ENCODE results near the gene NTN3.

NTN3 gene

DNA sequence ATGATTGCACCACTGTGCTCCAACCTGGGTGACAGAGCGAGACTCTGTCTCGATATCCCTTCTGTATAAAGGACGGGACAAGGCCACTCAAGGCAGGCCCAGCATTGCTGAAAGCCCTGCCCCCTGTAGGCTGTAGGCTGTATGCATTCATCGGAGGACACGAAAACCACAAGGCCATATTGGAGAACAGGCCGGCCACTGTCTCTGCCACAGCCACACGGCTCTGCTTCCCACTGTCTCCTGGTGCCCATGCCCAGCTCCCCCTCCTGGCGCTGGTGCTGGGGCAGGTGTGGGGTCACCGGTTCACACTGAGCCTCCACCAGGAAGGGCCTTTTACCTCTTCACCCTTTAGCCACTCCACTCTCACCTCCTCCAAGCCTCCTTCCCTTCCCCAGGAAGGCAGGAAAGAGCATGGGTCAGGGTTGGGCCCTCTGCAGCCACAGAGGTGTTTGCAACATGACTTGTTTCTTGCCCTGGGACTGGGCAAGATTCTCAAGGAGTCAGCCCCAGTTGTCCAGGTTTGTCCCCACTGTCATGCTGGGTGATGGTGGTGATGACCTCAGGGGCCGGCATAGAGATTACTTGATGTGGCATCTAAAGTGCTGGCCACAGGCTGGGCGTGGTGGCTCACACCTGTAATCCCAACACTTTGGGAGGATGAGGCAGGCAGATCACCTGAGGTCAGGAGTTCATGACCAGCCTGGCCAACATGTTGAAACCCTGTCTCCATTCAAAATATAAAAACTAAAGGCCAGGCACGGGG is 5.3 kb upstream of the NTN3 start:
- Histone ChIP-seq H3K4me1 (peaks cover 29% of the 10 kb centered on the region), H3K36me3 (replicated peaks) (peaks cover 27% of the 10 kb centered on the region), H3K27me3 (ENCODE audit: low read depth) (no peaks in the 10 kb centered on the region), H3K9me3 (no peaks in the 10 kb centered on the region), H3K4me3 (no peak overlapping the region)
- in situ Hi-C loops (cut with MboI; ENCODE audit: low sequenced_read_pairs) = no loop called here
- DNase-seq (ENCODE audit: low spot score in 2 of 2) = no peak

GRCh38 chr16:2466667-2467527 is 4.2 kb upstream of the NTN3 start:
- peaks cover 25% of the 10 kb centered on the region for H3K4me1 ChIP-seq
- in situ Hi-C loops (cut with MboI; ENCODE audit: low sequenced_read_pairs) = no loop called here

GRCh38 chr16:2467528-2468232 is 3.4 kb upstream of the NTN3 start:
- H3K36me3 ChIP-seq (replicated peaks) = peaks cover 10% of the 10 kb centered on the region
- no peaks in the 10 kb centered on the region for H3K27me3 ChIP-seq (ENCODE audit: low read depth)
- in situ Hi-C loops (cut with MboI; ENCODE audit: low sequenced_read_pairs) = no loop called here
- H3K4me1 ChIP-seq = peaks cover 25% of the 10 kb centered on the region
- no peaks in the 10 kb centered on the region for H3K9me3 ChIP-seq
- peak in 1 of 2 experiments; percentile 47 for DNase-seq (ENCODE audit: low spot score in 2 of 2)
- H3K4me3 ChIP-seq = peak overlapping the region; percentile 16

More at GRCh38 chr16:2466667-2467527, 4.2 kb upstream of the NTN3 start:
- Histone ChIP-seq H3K36me3 (replicated peaks) (peaks cover 17% of the 10 kb centered on the region), H3K27me3 (ENCODE audit: low read depth) (no peaks in the 10 kb centered on the region), H3K9me3 (no peaks in the 10 kb centered on the region), H3K4me3 (no peak overlapping the region)
- DNase-seq (ENCODE audit: low spot score in 2 of 2) = no peak

GRCh38 chr16:2468233-2468724 is 2.8 kb upstream of the NTN3 start:
- Histone ChIP-seq H3K27me3 (ENCODE audit: low read depth) (no peaks in the 10 kb centered on the region), H3K4me3 (peak overlapping the region; percentile 16), H3K9me3 (no peaks in the 10 kb centered on the region), H3K36me3 (replicated peaks) (peaks cover 4% of the 10 kb centered on the region; the same call in 1 of the 2 replicates), H3K4me1 (peaks cover 29% of the 10 kb centered on the region)
- peak; percentile 51 to 81 for DNase-seq (ENCODE audit: low spot score in 2 of 2)
- in situ Hi-C loops (cut with MboI; ENCODE audit: low sequenced_read_pairs) = no loop called here

- Histone ChIP-seq H3K27me3 (ENCODE audit: low read depth) (no peaks in the 10 kb centered on the region), H3K9me3 (no peaks in the 10 kb centered on the region), H3K4me3 (peak overlapping the region; percentile 16; the same call in 1 of the 2 replicates), H3K4me1 (peaks cover 31% of the 10 kb centered on the region), H3K36me3 (replicated peaks) (peaks cover 2% of the 10 kb centered on the region; the same call in 1 of the 2 replicates)
- in situ Hi-C loops (cut with MboI; ENCODE audit: low sequenced_read_pairs) = no loop called here
- peak; percentile 85 to 93 for DNase-seq (ENCODE audit: low spot score in 2 of 2)
These were observed 2.2 kb upstream of the NTN3 start for GRCh38 chr16:2468725-2469398.

GRCh38 chr16:2469399-2470233 is 1.5 kb upstream of the NTN3 start:
- Histone ChIP-seq H3K9me3 (no peaks in the 10 kb centered on the region), H3K36me3 (replicated peaks) (peaks cover 2% of the 10 kb centered on the region; the same call in 1 of the 2 replicates), H3K4me3 (no peak overlapping the region), H3K4me1 (peaks cover 31% of the 10 kb centered on the region), H3K27me3 (ENCODE audit: low read depth) (no peaks in the 10 kb centered on the region)
- no peak for DNase-seq (ENCODE audit: low spot score in 2 of 2)
- in situ Hi-C loops (cut with MboI; ENCODE audit: low sequenced_read_pairs) = no loop called here

GRCh38 chr16:2470234-2470601 is 879 bp upstream of the NTN3 start:
- Histone ChIP-seq H3K4me3 (no peak overlapping the region), H3K4me1 (peaks cover 31% of the 10 kb centered on the region), H3K9me3 (no peaks in the 10 kb centered on the region), H3K27me3 (ENCODE audit: low read depth) (no peaks in the 10 kb centered on the region), H3K36me3 (replicated peaks) (peaks cover 3% of the 10 kb centered on the region; the same call in 1 of the 2 replicates)
- DNase-seq (ENCODE audit: low spot score in 2 of 2) = no peak
- in situ Hi-C loops (cut with MboI; ENCODE audit: low sequenced_read_pairs) = no loop called here

DNA sequence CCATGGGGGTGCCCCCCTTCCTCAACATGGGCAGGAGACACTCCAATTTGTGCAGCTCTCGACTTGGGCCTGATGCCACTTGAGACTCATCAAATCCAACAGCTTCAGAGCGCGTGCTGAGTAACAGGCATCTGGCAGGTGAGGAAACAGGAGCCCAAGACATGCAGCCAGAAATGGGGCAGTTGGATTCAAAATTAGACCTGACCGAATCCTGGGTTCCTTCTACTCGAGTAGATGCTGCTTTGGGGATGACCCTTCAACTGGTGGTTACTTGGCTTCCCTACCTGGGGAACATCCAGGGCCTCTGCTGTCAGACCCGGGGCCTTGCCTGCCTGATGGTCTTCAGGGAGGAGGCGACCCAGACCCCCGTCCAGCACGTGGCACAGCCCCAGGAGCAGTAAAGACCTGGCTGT is 488 bp upstream of the NTN3 start:
- no peaks in the 10 kb centered on the region for H3K27me3 ChIP-seq (ENCODE audit: low read depth)
- no peak for DNase-seq (ENCODE audit: low spot score in 2 of 2)
- H3K9me3 ChIP-seq = no peaks in the 10 kb centered on the region
- H3K4me1 ChIP-seq = peaks cover 31% of the 10 kb centered on the region
- H3K36me3 ChIP-seq (replicated peaks) = peaks cover 3% of the 10 kb centered on the region; the same call in 1 of the 2 replicates
- in situ Hi-C loops (cut with MboI; ENCODE audit: low sequenced_read_pairs) = no loop called here
- no peak overlapping the region for H3K4me3 ChIP-seq

DNA sequence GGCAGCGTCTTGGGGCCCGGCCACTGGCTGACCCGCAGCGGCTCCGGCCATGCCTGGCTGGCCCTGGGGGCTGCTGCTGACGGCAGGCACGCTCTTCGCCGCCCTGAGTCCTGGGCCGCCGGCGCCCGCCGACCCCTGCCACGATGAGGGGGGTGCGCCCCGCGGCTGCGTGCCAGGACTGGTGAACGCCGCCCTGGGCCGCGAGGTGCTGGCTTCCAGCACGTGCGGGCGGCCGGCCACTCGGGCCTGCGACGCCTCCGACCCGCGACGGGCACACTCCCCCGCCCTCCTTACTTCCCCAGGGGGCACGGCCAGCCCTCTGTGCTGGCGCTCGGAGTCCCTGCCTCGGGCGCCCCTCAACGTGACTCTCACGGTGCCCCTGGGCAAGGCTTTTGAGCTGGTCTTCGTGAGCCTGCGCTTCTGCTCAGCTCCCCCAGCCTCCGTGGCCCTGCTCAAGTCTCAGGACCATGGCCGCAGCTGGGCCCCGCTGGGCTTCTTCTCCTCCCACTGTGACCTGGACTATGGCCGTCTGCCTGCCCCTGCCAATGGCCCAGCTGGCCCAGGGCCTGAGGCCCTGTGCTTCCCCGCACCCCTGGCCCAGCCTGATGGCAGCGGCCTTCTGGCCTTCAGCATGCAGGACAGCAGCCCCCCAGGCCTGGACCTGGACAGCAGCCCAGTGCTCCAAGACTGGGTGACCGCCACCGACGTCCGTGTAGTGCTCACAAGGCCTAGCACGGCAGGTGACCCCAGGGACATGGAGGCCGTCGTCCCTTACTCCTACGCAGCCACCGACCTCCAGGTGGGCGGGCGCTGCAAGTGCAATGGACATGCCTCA is 773 bp downstream of the NTN3 start:
- H3K27me3 ChIP-seq (ENCODE audit: low read depth) = no peaks in the 10 kb centered on the region
- in situ Hi-C loops (cut with MboI; ENCODE audit: low sequenced_read_pairs) = no loop called here
- H3K36me3 ChIP-seq (replicated peaks) = 0 out of 2 replicates have a peak, but pooled peaks cover 3% of the 10 kb centered on the region
- peaks cover 34% of the 10 kb centered on the region for H3K4me1 ChIP-seq
- H3K9me3 ChIP-seq = no peaks in the 10 kb centered on the region
- DNase-seq (ENCODE audit: low spot score in 2 of 2) = no peak
- no peak overlapping the region for H3K4me3 ChIP-seq

DNA sequence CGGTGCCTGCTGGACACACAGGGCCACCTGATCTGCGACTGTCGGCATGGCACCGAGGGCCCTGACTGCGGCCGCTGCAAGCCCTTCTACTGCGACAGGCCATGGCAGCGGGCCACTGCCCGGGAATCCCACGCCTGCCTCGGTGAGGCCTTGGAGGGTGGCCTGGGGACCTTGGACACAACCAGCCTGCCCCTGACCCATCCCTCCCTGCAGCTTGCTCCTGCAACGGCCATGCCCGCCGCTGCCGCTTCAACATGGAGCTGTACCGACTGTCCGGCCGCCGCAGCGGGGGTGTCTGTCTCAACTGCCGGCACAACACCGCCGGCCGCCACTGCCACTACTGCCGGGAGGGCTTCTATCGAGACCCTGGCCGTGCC is 1.4 kb downstream of the NTN3 start:
- Histone ChIP-seq H3K27me3 (ENCODE audit: low read depth) (no peaks in the 10 kb centered on the region), H3K36me3 (replicated peaks) (0 out of 2 replicates have a peak, but pooled peaks cover 3% of the 10 kb centered on the region), H3K9me3 (no peaks in the 10 kb centered on the region), H3K4me3 (no peak overlapping the region), H3K4me1 (peaks cover 34% of the 10 kb centered on the region)
- in situ Hi-C loops (cut with MboI; ENCODE audit: low sequenced_read_pairs) = no loop called here
- DNase-seq (ENCODE audit: low spot score in 2 of 2) = no peak

GRCh38 chr16:2472885-2473445 is 1.9 kb downstream of the NTN3 start:
- H3K9me3 ChIP-seq = no peaks in the 10 kb centered on the region
- in situ Hi-C loops (cut with MboI; ENCODE audit: low sequenced_read_pairs) = no loop called here
- peak overlapping the region; percentile 24 for H3K4me3 ChIP-seq
- 0 out of 2 replicates have a peak, but pooled peaks cover 3% of the 10 kb centered on the region for H3K36me3 ChIP-seq (replicated peaks)
- peaks cover 33% of the 10 kb centered on the region for H3K4me1 ChIP-seq
- H3K27me3 ChIP-seq (ENCODE audit: low read depth) = no peaks in the 10 kb centered on the region
- DNase-seq (ENCODE audit: low spot score in 2 of 2) = no peak
